GM12892 (cell line): ENCODE data around the gene TAS1R3.
A peak's percentile ranks its signal among the peaks of the same experiment; 100 is the strongest.
"Not testable (repeated sequence)": the region's sequence is repeated elsewhere in the genome, so short reads cannot be mapped to it uniquely, and the experiment has no call there.

Source experiments
- DNase-seq: peaks from one replicate; pipeline ENCODE4 v3.0.0; 2011; ENCODE audit not compliant: insufficient read length
- FAIRE-seq: peaks from 2 replicates; lab custom pipeline; 2011; peaks lifted over from hg19 to GRCh38; lab: Jason Lieb, UNC
- POLR2A ChIP-seq: IDR thresholded peaks from 2 replicates; pipeline ENCODE4 v1.6.1; 2011; ENCODE audit warnings: low read depth, low read length, control low read depth
- POLR2AphosphoS5 ChIP-seq: IDR thresholded peaks from 2 replicates; pipeline ENCODE4 v1.6.1; 2011; ENCODE audit warnings: low read depth, low read length, control low read depth
- TAF1 ChIP-seq: IDR thresholded peaks from 2 replicates; pipeline ENCODE4 v1.6.1; 2011; ENCODE audit warnings: low read depth, mild to moderate bottlenecking, control low read depth, low read length, borderline replicate concordance

Gene TAS1R3

GRCh38 chr1:1361233-1361981, 30.3 kb downstream of the TAS1R3 start:
- no peak for TF ChIP-seq POLR2AphosphoS5
- TF ChIP-seq POLR2A, result no peak
- no peak for TF ChIP-seq TAF1
- no peak for FAIRE-seq
- DNase-seq, result no peak

GRCh38 chr1:1361982-1362423, 30.9 kb downstream of the TAS1R3 start:
- FAIRE-seq (no peak), DNase-seq (no peak)
- no peak for TF ChIP-seq TAF1
- no peak for TF ChIP-seq POLR2A
- TF ChIP-seq POLR2AphosphoS5, result no peak

GRCh38 chr1:1364266-1364665, 33.2 kb downstream of the TAS1R3 start:
- DNase-seq (no peak), FAIRE-seq (no peak)
- TF ChIP-seq POLR2A, result no peak
- TF ChIP-seq POLR2AphosphoS5, result no peak
- TF ChIP-seq TAF1, result no peak

GRCh38 chr1:1365875-1366698, 35.0 kb downstream of the TAS1R3 start:
- TF ChIP-seq TAF1, result no peak
- no peak for TF ChIP-seq POLR2A
- TF ChIP-seq POLR2AphosphoS5, result no peak
- FAIRE-seq (no peak), DNase-seq (no peak)

GRCh38 chr1:1366699-1367066, 35.6 kb downstream of the TAS1R3 start:
- TF ChIP-seq TAF1 (no peak), POLR2A (no peak), POLR2AphosphoS5 (no peak)
- no peak for DNase-seq
- FAIRE-seq, result no peak

- TF ChIP-seq TAF1 (no peak), POLR2AphosphoS5 (no peak), POLR2A (no peak)
- no peak for DNase-seq
- peak; percentile 69 for FAIRE-seq
Measured at GRCh38 chr1:1367315-1367714, 36.2 kb downstream of the TAS1R3 start.

- not testable (repeated sequence) for DNase-seq, FAIRE-seq
Measured at GRCh38 chr1:1370094-1370493, 39.0 kb downstream of the TAS1R3 start.

- FAIRE-seq (no peak), DNase-seq (no peak)
- TF ChIP-seq TAF1 (no peak), POLR2AphosphoS5 (no peak), POLR2A (no peak)
Measured at GRCh38 chr1:1370771-1371300, 39.8 kb downstream of the TAS1R3 start.

- FAIRE-seq, result no peak
- TF ChIP-seq POLR2AphosphoS5 (no peak), TAF1 (no peak)
- DNase-seq, result no peak
Measured at GRCh38 chr1:1371364-1371745, 40.3 kb downstream of the TAS1R3 start.

- peak; percentile 97 for DNase-seq
- no peak for FAIRE-seq
- peak; percentile 20; the same call in 1 of the 2 replicates for TF ChIP-seq POLR2A
- TF ChIP-seq TAF1, result no peak
- TF ChIP-seq POLR2AphosphoS5, result no peak
Measured at GRCh38 chr1:1371746-1372711, 40.9 kb downstream of the TAS1R3 start.

GRCh38 chr1:1373051-1373814, 42.2 kb downstream of the TAS1R3 start:
- TF ChIP-seq POLR2AphosphoS5, result no peak
- TF ChIP-seq TAF1, result no peak
- no peak for TF ChIP-seq POLR2A
- DNase-seq (no peak), FAIRE-seq (no peak)
